HFF-Myc (cell line): ENCODE data around the gene ALG12.
A peak's percentile ranks its signal among the peaks of the same experiment; 100 is the strongest.

Source experiments
- DNase-seq: peaks from one replicate; pipeline ENCODE4 v3.0.0-alpha.2; 2011; ENCODE audit warnings: low read depth; ENCODE audit errors: extremely low read depth
- H3K4me3 ChIP-seq: replicated peaks from 2 replicates; pipeline ENCODE4 v1.5.1; 2011; ENCODE audit warnings: low read depth, mild to moderate bottlenecking, control low read depth, low read length
- CTCF ChIP-seq: IDR thresholded peaks from 2 replicates; pipeline ENCODE4 v1.5.1; 2012; ENCODE audit warnings: mild to moderate bottlenecking, low read depth, low read length, control low read depth; ENCODE audit errors: missing control alignments

Gene ALG12

GRCh38 chr22:49933236-49934159, 15.3 kb upstream of the ALG12 start:
- no peak overlapping the region for H3K4me3 ChIP-seq

GRCh38 chr22:49930596-49931412, 12.6 kb upstream of the ALG12 start:
- DNase-seq: peak; percentile 43
- no peak overlapping the region for H3K4me3 ChIP-seq
- peak; percentile 63 for TF ChIP-seq CTCF

More at GRCh38 chr22:49933236-49934159, 15.3 kb upstream of the ALG12 start:
- no peak for TF ChIP-seq CTCF
- no peak for DNase-seq

- no peak overlapping the region for H3K4me3 ChIP-seq
- no peak for TF ChIP-seq CTCF
- no peak for DNase-seq
Observed at GRCh38 chr22:49929994-49930575, 11.8 kb upstream of the ALG12 start.

- no peak for DNase-seq
- peak; percentile 48 for TF ChIP-seq CTCF
- H3K4me3 ChIP-seq: no peak overlapping the region
Observed at GRCh38 chr22:49929211-49929979, 11.2 kb upstream of the ALG12 start.

- no peak for TF ChIP-seq CTCF
- no peak for DNase-seq
- H3K4me3 ChIP-seq: no peak overlapping the region
Observed at GRCh38 chr22:49928555-49929210, 10.4 kb upstream of the ALG12 start.

- no peak for TF ChIP-seq CTCF
- no peak overlapping the region for H3K4me3 ChIP-seq
- DNase-seq: no peak
Observed at GRCh38 chr22:49928185-49928495, 9.9 kb upstream of the ALG12 start.
